GM18502 (cell line): ENCODE measurements around the gene HIGD1C.

Source experiments
- ATAC-seq: cut with Tn5 transposase; IDR thresholded peaks from one replicate; pipeline ENCODE4 v1.9.1; 2021; ENCODE audit warnings: mild to moderate bottlenecking; ENCODE audit not compliant: unreplicated experiment, poor library complexity

The HIGD1C gene

DNA sequence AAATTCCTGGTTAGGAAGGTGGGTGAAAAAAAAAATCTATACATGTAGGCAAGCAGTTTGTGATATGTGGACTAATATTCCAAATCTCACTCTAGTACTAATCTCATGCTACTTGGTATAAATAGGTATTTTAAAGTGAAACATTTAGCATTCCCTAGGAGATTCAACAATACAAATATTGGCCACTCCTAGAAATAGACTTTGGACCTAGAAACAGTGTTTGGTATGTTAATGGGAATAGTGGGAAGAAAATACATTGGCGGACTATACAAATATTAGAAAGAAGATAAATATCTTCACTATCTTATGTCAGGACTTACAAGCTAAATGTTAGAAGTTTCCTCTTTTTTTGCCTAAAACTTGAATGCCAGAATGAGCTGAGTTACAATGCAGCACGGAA lies 28.2 kb downstream of the HIGD1C start:
- no peak for ATAC-seq

DNA sequence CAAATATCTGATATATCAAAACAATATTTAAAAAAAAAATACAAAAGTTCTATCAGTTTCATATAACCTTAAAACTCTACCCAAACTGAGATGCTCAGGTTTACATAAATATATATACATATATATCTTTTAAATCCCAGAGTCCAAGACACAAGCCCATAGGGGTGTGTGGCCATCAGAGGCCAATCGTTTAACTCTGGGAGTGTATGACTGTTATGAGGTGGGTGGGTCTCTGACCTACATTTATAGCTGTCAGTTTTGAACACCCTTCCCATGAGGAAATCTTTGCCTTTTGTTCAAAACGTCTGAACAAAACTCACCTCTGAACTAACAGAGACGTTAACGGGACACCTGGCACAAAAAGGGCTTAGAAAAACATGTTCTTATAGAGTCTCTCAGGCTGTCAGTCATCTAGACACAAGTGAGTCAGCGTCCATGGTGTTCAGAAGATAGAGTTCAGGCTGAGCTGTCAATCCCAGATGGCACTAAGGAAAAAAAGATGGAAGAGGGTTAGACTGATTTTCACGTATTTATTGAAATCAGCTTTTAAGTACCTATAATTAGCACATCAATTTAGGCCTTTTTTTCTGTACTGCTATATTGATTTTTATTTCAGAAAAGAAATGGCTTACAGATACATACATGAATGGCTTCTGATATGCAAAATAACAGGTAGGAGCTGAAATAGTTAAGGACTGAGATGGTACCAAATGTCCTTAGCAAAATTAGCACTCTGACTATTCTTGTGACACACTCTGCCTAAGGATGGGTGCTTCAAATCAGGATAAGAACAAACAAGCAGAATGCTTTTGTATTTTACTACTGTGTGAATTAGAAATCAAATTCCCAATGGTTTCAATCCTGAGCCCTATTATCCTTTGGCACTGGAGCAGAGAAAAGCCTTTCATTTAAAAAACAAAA lies 29.2 kb downstream of the HIGD1C start:
- no peak for ATAC-seq

DNA sequence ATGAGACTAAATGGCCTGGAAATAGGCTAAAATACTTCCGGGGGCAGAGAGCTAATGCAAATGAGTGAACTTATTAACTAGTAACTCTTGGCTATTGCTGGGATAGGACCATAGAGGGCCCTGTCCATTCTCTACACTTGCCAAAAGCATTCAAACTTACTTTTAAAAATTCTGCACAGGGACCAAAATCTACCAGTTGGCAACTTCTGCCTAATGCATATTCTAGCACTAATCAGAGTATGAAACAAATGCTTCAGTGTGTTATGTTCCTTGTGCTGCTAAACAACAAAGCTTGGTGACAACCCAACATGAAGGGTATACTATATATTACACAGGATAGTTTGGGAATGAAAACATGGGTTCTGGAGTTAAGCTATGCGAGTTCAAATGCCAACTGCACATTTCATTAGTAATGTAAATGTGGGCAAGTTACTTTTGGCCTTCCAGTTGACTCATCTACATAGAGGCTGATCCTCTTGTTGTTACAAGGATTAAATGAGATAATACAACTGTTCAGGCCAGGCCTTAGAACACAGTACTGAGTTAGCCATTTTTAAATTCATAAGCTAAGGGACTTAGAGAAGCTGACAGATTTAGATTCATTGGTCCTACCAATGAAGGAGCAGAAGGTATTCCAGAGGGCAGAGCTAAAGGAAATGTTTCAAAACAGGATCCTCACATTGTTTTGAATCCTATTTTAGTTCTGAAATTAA lies 32.4 kb downstream of the HIGD1C start:
- ATAC-seq, result no peak

DNA sequence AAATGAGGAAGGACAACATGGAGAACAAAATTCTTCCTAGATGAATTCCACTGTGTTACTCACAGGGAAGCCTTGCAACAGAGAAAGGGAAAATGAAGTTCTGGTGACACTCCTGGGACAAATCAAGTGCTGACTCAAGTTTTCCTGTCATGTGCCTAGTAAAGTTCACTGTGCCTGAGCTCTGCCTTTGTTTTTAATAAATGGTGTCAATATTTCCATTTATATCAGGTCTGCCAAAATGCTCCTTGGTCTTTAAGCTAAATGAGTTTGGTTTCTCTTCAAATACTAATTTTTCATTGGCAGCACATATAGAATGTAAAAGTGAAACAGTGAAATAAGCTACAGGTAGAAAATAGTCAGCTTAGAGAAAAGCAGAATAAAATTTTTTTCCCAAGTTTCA lies 33.0 kb downstream of the HIGD1C start:
- no peak for ATAC-seq

DNA sequence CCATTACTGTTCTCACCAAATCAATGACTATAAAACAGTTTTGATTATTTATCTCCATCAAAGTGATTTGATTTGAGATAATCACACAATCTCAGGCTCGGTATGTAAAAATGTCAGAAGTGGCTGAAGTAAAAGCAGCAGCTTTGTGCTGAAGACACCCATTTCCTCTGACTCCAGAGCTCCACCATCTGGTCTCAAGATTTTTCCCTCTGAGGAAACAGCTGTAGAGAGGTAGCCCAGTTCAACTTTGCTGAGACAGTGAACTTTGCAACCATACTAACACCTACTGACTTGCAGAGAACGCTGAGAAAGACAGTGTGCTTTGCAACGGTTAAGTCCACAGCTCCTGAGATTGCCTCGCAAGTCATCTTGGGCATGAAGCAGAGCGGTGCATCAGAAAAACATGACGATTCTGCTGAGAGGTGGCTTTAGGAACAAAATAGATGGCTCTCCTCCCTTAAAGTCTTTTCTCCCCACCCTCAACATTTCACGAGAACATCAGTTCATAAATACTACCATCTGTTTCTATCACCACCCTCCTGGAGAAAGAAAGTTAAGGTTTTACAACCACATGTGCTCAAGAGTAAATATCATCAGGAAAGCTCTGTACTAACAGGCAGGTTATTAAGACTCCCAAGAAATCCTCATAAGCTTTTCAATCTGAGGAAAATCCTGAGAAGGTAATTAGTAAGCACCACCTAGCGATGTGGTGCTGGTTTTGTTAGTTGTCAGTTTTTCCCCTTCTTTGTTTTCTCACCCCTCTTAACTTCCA lies 34.8 kb downstream of the HIGD1C start:
- ATAC-seq, result no peak

DNA sequence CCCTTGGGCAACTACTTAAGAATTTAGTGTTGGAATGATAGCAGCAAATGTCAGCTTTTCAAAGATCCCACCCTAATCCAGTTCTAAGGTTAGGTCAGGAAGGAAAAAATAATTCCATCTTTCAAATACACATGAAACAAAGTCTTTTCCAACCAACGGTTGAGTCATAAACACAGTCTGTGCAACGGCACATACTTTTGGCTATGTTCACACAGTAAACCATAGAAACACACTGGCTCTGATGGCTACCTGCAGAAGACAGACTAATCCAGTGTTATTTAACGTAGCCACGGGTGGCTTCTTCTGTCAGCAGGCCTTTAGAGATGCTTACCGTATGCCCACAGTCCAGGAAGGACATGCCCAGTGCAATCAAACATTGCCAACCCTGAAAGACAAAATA lies 35.7 kb downstream of the HIGD1C start:
- ATAC-seq, result no peak

DNA sequence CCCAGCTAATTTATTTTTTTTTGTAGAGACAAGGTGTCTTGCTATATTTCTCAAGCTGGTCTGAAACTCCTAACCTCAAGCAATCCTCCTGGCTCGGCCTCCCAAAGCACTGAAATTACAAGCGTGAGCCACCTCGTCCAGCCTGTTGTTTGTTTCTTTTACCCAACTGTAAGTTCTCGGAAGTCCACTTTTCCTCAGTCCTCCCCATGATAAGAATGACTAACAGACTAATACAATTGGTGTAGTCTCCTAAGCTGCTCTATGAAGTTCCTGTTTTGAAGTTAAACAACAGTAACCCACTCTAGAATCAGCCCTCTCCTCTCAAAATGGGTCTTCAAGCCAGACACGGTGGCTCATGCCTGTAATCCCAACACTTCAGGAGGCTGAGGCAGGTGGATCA lies 36.5 kb downstream of the HIGD1C start:
- no peak for ATAC-seq

DNA sequence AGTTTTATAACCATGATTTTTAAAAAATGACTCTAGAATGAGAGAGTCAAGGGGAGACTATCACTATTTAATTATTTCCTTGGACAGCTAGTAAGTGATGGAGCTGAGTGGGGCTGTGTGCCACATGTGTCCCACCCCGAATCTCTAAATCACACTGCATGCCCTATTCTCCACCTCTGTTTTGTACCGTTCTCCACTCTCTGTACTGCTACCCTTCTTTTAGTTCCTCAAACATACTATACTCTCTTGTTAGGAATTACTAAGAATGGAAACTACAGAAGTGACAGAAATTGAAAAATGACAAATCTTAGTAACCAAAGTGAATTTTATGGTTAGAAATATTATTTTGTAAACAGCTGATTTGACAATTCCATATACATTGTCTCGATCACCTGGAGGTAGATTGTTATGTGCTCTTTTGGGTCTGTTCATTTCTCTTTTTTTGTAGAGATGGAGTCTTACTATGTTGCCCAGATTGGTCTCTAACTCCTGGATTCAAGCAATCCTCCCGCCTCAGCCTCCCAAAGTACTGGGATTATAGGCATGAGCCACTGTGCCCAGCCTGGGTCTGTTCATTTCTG lies 37.9 kb downstream of the HIGD1C start:
- ATAC-seq, result no peak

DNA sequence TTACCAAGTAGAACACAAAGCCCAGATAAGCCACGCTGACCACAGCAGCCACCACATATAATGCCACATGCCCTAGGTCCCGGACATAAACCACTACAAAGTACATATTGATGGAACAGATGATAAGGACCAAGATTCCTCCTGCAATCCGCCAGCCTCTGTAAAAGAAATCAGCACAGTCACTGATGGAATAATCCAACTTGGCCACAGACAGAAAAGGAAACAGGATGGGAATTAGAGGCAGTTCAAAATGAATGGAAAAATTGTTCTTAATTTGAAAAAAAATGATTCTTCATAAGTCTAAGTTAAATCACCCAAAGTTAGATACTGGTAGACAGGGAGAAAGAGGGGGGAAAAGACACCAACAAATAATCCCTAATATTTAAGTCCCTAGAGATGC lies 38.4 kb downstream of the HIGD1C start:
- ATAC-seq, result no peak

DNA sequence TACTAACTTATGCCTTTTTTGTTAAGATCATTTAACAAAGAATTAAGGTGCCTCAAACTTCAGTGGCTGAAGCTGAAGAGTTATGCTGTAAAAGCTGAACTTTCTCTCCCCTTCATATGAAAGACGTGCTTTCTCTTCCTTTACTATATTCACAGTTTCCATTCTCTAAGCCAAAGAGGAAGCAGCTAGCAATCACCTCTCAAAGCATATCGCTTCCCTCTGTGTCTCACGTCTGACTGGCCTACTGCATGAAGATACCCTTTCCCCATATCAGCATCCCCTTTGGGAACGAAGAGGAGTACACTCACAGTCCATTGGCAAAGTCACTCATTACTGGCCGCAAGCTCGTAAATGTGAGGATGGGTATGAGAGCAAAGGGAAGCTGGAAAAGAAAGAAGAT lies 38.9 kb downstream of the HIGD1C start:
- ATAC-seq, result no peak

DNA sequence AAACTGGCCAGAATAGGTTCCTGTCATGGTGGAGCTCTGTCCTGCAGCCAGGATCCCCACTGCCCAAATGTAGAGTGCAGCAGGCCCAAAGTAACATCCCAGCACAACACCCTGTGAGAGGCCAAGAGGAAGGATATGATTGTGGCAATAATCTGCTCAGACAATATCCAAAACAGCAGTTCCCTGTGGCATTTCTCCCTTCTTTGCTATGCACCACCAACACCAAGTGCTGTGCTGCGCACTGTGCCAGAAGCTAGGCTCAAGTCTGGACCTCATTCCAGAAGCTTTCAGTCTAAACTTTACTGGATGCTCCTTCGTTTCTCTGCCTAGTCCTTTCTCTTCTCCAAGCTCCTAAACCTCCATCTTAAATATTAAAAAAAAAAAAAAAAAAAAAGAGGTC lies 40.5 kb downstream of the HIGD1C start:
- no peak for ATAC-seq

DNA sequence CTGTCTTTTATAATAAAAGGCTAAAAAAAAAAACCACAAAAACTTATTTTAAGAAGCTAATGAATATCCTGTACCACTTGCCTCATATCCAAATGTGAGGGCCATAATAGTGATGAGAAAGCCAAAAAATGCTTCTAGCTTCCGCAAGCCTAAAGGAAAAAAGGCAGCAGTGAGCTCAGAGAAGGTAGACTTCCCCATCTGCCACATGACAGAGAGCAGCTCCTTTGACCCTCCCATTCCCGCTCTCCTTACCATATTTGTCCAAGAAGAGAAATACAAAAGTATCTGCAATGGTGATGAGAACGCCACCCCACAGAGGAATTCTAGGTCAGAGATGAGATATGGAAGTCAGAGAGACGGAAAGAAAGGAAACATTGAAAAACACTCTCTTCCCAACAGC lies 46.7 kb downstream of the HIGD1C start:
- ATAC-seq, result no peak

DNA sequence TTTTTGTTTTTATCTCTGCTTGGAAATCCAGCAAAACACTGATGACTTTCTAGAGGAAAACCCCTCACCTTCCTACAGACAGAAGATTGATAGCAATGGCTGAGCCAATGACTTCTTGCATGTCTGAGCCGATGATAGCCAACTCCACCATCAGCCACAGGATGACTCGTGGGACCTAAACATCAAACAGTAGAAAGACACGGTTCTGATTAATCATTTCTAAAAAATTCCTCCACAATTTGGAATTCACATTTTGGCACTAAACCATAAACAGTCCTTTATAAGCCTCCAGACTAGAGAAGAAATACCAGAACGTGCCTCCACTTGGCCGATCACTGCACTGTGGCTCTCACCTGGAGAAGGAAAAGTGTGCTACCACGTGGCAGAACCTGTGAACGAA lies 47.9 kb downstream of the HIGD1C start:
- ATAC-seq, result no peak

DNA sequence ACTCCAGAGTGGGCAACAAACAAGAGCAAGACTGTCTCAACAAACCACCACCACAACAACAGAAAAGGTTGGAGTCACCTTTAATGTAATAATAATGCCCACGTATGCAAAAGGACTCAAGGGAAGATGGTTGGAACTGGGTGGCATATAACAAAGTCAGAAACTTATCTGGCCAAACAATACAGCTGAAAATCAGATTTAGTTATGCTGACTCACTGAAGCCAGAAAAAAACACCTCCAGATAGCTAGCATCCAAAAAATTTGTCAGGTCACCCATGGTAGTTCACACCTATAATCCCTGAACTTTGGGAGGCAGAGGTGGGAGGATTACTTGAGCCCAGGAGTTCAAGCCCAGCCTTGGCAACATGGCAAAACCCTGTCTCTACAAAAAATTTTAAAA lies 49.5 kb downstream of the HIGD1C start:
- no peak for ATAC-seq

DNA sequence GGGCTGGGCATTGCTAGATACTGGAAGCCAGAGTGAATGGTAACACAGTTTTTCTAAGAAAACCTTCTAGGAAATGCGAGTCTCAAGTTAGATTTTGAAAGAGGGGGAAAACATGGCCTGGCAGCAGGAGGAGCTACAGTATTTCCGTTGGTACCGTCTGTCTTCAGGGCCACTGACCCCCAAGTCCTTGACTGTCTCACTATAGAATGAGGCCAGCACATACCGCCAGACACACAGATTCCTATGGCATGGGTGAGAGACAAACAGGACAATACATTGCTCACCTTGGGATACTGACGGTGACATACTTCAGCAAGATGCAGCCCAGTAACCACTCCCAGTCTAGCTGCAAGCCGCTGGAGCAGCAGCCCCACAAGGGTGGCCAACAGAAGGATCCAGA lies 52.2 kb downstream of the HIGD1C start:
- no peak for ATAC-seq

DNA sequence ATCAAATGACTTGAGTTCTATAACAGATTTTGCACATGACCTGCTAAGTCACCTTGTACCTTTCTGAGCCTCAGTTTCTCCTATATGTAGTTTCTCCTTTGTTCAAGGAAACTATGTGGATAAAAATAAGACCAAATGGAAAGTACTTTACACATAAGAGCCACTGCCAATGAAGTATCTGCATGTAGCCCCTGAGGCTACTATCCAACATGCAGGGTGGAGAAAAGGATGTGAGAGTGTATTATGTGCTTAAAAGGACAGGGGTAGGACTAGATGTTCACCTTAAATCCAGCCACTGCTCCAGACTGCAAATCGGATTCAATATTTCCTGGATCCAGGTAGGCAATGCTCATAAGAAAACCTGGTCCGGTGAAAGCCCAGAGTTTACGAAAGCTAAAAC lies 52.7 kb downstream of the HIGD1C start:
- ATAC-seq, result no peak

DNA sequence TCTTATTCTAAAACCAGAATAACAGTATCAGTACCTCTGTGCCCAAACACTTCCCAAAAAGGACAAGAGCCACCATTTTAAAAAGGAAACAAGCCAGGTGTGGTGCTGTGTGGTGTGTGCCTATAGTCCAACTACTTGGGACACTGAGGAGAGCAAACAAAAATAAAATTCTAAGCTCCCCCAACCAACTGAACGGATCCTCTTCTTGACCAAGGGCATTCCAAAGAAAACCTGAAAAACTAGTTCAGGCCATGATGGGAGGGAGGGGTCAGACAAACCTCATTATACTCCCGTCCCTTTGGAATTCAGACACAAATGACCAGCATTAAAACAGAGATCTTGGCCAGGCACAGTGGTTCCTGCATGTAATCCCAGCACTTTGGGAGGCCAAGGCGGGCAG lies 53.3 kb downstream of the HIGD1C start:
- no peak for ATAC-seq

DNA sequence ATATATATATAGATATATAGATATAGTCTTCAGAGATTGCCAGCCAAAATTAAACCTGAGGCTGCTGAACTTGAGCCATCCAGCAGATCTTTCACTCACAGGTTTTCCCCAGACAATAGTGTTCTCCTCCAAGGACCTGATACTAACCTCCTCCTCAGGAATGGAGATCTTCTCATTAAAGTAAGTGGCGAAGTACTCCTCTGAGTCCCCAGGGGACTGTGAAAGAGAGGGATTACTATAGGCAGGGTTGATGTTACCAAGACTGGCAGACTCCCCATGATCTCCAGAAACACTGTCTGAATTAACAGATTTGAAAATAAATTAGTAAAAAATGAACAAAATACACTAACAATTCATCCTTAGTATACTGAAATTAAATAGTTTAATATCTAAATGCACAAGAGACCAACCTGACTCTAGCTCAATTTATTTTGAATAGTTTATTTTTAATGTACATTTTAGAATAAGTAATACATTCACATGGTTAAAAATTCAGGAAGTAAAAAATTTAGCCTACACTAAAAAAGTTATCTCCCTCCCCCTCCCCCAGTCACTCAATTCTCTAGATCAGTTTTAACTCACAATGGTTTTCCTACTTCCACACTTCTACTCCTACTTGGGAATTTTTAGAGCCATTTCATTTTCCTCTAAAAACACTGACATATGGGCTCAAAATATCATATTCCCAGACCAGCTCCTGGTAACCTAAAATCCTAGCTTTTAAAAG lies 56.1 kb downstream of the HIGD1C start:
- no peak for ATAC-seq

DNA sequence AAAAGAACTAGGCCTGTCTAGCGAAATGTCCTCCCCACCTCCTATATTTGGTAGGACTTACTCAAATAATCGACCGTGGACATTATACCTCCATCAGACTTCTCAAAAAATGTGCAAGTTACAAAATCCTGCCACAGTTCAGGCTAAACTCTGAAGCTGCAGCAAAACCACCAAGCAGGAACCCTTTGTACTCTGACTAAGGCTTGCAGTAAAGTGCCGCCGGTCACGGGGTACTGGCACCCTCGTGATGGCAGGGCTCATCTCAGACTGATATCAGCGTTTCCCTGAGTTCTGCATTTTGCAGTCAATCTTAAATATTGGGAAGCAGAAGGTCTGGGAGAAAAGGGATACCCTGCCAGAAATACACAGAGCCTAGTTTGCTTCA lies 56.7 kb downstream of the HIGD1C start:
- no peak for ATAC-seq

DNA sequence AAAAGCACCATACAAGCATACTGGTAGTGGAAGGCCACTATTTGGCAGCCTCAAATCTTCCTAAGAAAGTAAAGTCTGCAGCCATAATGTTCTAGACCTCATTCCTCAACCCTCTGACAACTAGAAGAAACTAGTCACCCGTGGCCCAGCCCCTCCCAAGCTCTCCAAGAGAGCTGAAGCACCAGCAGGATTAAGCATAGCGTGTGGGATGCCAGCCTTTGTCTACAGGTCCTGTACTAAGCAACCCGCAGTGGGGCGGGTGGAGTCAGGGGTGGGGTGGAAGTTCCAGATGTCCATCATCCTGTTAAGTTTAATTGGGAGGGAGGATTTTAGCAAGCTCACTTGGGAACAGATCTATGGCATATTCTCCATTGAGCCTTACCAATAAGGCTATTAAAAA lies 59.6 kb downstream of the HIGD1C start:
- no peak for ATAC-seq
